Epithelial cell of esophagus (primary cell): ENCODE data around the gene ZNF747.

Experiments
- DNase-seq: peaks from one replicate; pipeline ENCODE4 v3.0.0; 2010; ENCODE audit warnings: low read depth
- H3K4me3 ChIP-seq: 2 replicates; pipeline ENCODE4 v1.5.1; 2011; ENCODE audit warnings: mild to moderate bottlenecking, low read length, control low read depth
- TF ChIP-seq, protein P1 (sequence below): IDR thresholded peaks from 2 replicates; pipeline ENCODE4 v1.5.1; 2011; ENCODE audit warnings: low read depth, mild to moderate bottlenecking, low read length, control low read depth, inconsistent platforms; ENCODE audit not compliant: insufficient read depth; ENCODE audit errors: missing control alignments

Gene ZNF747

DNA sequence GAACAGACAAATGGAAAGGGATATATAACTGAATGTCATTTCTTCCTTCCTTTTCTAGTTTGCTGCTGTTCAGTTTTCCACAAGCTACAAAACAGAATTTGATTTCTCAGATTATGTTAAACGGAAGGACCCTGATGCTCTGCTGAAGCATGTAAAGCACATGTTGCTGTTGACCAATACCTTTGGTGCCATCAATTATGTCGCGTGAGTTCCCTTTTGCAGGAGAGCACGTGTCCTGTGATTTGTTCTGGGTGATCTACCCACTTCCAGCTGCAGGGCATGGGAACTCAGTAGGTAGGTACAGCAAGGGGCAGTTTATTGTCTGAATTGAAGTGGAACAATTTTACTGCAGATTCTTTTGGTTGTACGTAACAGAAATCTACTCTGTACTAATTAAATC is 53.3 kb downstream of the ZNF747 start:
- TF ChIP-seq, protein P1, sequence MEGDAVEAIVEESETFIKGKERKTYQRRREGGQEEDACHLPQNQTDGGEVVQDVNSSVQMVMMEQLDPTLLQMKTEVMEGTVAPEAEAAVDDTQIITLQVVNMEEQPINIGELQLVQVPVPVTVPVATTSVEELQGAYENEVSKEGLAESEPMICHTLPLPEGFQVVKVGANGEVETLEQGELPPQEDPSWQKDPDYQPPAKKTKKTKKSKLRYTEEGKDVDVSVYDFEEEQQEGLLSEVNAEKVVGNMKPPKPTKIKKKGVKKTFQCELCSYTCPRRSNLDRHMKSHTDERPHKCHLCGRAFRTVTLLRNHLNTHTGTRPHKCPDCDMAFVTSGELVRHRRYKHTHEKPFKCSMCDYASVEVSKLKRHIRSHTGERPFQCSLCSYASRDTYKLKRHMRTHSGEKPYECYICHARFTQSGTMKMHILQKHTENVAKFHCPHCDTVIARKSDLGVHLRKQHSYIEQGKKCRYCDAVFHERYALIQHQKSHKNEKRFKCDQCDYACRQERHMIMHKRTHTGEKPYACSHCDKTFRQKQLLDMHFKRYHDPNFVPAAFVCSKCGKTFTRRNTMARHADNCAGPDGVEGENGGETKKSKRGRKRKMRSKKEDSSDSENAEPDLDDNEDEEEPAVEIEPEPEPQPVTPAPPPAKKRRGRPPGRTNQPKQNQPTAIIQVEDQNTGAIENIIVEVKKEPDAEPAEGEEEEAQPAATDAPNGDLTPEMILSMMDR, result no peak
- no peak overlapping the region for H3K4me3 ChIP-seq
- no peak for DNase-seq
